Measurements from ENCODE around the gene SSC5D.
"Not testable (repeated sequence)": the region's sequence is repeated elsewhere in the genome, so short reads cannot be mapped to it uniquely, and the experiment has no call there.

Gene SSC5D

DNA sequence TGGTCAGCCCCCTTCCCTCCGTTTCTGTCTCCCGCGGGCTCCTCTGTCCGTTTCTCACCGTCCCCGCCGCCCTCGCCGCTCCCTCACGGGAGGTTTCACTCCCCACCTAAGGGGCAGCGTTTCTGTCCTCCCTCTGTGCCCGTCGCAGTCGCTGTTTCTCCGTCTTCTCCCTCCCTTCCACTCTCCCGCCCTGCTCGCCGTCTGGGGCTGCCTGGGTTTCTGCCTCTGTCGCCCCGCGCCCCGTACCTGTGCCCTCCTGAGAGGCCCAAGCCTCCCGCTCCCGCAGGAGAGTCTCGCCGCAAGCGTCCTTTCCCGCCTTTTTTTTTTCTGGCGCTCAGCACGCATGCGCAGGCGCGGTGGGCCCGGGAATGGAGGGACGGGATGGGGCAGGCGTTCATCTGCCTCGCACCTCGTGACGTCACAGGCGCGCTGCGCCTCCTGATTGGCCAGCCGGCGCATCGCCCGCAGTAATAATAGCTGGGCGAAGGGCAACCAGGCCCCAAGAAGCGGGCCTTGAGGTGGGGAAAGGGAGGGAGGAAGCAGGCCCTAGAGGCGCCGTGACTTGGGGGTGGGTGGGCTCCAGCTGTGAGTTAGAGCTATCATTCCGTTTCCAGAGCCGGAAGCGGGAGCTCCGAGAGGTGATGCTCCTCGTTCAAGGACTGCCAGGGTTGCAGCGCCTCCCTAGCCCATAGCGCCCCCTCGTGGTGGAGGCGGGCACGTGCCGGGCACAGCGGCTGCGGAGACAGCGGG lies 15.4 kb downstream of the SSC5D start:
- DNase-seq (ENCODE audit: low read depth) = peak; percentile 83

DNA sequence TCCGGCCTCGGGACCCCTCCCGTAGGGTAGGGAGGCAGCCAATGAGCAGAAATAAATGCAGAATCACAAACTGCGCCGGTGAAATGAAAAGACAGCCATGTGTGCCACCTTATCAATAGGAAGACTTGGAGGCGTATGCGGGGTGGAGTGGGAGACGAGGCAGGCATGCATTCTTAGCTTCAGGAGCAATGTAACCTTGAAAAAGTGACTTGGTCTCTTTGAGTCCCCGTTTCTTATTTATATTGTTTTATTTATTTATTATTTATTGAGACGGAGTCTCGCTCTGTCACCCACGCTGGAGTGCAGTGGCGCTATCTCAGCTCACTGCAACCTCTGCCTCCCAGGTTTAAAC lies 16.0 kb downstream of the SSC5D start:
- no peak for DNase-seq (ENCODE audit: low read depth)

DNA sequence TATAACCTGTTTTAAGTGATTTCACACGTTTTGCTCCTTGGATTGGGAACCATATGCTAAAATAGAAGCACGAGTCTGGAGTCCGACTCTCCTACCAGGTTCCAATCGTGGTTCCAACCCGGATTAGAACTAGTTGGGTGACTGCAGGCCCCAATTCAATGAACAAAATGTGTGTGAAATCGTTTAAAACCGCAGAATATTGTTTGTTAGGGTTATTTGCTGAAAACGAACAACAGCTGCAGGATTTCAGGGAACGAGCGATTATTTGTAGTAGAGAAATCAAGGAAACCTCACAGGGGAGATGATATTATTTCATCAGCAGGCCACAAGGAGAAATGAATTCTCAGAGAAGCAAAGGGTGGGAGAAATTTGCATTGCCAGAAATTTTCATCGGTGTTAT lies 16.7 kb downstream of the SSC5D start:
- DNase-seq (ENCODE audit: low read depth) = no peak

DNA sequence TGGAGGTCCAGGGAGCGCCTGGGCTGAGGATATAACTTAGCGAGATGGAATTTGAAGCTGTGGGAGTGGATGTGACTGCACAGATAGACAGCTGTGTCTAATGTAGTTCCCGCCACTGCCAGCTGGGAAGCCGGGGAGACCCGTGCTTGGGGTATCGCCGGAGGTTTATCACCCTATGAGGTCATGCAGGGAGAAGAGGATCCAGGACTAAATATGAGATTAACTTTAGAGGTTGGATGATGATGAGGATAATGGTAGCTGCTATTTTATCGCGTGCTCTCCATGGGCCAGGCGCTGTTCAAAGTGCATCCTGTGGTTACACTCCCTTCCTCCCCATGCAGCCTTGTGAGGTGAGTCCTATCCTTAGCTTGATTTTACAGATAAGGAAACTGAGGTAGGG lies 19.9 kb downstream of the SSC5D start:
- DNase-seq (ENCODE audit: low read depth) = no peak

DNA sequence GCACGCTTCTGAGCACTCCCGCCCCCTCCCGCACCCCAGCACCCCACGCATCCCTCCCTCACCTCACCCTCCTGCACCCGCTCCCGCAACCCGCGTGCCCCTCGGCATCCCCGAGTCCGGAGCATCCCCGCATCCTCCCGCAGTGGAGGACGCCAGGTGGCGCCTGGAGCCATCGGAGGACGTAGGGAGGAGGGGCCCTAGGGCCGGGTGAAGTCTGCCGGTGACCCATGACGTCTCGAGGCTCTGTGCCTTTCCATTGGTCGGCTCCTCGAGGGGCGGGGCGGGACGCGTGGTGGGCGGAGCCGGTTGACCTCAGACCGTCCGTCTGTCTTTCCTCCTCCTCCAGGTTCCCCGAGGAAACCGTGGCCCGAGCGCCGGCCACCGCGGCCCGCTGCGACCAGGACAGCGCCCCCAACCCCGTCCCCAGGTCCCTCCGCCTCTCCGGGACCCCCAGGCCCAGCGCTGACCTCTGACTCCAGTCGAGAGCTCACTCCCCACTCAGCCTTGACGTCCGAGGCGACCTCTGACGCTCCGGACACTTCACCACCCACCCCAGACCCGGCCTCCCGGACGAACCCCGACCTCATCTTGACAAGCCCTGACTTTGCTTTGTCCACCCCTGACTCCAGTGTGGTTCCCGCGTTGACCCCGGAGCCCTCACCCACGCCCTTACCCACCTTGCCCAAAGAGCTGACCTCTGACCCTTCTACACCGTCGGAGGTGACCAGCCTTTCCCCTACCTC lies 28.8 kb downstream of the SSC5D start:
- peak; percentile 90 for DNase-seq (ENCODE audit: low read depth)

DNA sequence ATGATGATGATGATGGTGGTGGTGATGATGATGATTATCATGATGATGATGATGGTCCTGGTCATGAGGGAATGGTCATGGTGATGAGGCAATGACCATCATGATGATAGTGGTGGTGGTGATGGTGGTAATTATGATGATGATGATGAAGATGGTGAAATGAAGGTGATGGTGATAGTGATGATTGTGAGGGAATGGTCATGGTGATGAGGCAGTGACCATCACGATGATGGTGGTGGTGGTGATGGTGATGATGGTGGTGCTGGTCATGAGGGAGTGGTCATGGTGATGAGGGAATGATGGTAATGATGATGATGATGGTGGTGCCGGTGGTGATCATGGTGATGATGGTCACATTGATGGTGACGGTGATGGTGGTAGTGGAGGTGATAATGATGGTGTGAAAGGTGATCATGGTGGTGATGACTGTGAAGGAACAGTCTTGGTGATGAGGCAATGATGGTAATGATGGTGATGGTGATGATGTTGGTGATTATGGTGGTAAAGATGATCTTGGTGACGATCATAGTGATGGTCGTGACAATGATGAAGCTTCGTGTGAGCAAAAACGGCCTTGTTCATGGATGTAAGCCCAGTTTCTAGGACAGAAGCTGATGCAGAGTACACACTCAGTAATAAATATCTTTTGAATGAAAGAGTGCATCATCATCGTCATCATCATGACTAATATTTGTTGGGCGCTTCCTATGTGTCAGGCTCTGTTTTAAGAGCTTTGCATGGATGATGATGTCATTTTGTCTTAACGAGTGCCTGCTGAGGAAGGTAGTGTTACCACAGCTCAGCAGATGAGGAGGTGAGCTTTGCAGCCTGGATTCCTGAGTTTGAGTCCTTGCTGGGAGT lies 31.4 kb downstream of the SSC5D start:
- peak; percentile 76 for DNase-seq (ENCODE audit: low read depth)

DNA sequence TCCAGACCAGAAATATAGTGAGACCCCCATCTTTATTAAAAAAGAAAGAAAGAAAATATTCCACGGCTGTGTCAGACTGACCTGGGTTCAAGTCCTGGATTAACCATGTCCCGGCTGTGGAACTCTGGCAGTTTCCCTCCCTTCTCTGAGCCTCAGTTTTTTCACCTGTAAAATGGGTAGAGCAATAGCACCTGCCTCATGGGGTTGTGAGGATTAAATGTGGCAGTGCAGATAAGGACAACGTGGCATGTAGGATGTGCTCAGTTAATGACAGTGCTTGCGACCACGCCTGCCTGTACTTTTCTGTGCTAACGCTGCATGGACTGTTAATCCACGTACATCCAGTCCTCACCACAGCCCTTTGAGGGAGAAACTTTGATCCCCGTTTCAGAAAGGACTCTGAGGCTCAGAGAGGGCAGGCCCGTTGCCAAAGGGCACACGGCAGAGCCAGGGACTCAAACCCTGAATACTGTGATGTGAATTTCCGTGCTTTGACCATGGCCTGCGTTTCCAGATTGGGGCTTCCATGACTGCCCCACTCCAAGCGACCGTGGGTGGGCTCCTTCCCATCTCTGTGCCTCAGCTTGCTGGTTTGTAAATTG lies 32.6 kb downstream of the SSC5D start:
- DNase-seq (ENCODE audit: low read depth) = no peak

DNA sequence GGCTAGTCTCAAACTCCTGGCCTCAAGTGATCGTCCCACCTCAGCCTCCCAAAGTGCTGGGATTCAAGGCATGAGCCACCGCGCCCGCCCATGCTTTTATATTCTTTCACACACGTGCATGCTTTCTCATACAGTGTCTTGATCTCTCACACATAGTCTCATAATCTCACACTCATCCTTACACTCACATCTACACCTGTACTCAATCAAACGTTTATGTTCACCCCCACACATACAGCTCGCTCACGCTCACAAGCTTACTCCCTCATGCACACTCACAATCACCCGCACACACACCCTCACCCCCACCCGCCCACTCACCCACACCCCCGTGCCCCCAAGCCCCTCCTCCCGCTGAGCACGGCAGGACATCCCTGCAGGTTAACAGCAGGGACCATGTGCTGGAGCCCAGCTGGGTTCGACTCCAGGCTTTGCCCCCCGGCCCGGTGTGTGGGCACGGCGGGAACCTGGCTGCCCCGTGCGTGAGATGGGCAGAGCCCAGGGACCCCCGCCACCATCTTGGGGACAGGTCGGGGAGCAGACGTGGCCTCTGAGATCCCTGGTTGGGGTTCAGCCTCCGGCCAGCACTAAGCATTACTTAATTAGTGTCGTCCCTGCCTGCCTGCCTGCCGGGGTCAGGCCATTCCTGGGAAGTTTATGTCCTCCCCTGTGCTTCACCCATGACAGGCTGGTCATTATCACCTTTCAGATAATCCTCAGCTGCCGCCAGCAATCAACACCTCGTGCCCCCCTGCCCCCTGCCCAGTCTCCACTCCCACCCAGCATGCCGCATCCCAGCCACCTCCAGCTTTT lies 37.3 kb downstream of the SSC5D start:
- DNase-seq (ENCODE audit: low read depth) = no peak

DNA sequence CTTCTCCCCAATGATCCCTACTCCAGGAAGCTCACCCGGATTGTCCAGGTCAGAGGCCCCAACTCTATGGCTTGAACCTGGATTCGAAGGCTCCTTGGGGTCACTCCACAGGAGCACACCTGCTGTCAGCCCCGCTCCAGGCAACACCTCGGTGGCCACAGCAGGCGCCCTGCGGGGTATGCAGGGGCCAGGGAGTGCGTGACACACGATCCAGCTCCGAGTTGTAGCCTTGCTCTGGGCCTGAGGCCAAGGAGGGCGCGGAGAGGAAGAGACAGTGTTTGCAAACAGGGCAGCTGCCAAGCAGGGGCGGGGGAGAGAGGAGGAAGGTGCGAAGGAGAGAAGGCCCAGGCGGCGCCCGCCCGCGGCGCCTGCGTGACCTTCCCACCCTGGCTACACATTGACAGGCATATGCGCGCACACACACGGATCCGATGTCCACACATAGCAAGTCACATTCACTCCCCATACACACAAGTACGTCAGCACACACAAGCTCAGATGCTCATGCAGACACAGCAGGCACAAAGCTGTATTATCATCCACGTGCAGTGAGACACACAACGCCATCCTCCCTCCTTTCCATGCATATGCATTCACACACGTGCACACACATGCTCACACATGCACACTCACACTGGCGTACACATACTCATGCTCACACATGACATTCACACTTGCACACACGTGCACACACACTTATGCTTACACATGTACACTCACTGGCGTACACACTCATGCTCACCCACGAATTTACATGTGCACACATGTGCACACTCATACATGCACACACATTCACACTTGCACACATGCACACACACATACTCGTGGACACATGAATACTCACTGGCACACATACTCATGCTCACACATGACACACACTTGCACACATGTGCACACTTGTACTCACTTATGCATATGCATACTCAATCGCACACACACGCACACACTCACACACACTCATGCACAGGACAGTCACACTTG lies 38.3 kb downstream of the SSC5D start:
- DNase-seq (ENCODE audit: low read depth) = peak; percentile 71

DNA sequence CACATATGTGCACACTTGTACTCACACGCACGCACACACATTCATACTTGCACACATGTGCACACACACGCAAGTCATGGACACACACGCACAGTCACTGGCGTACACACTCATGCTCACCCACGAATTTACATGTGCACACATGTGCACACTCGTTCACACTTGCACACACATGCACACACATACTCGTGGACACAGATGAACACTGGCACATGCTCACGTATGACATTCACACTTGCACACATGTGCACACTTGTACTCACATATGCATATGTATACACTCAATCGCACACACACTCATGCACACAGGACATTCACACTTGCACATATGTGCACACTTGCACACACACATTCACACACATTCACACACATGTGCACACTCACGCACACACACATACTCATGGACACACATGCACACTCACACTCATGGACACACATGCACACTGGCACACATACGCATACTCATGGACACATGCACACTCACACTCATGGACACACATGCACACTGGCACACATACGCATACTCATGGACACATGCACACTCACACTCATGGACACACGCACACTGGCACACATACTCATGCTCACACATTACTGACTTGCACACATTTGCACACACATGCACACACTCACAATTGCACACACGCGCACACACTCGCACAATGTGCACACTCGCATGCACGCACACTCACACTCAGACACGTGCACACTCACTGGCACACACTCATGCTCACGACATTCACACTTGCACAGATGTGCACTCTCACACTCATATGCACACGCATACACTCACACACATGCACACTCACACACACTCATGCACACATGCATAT lies 39.2 kb downstream of the SSC5D start:
- DNase-seq (ENCODE audit: low read depth) = no peak

DNA sequence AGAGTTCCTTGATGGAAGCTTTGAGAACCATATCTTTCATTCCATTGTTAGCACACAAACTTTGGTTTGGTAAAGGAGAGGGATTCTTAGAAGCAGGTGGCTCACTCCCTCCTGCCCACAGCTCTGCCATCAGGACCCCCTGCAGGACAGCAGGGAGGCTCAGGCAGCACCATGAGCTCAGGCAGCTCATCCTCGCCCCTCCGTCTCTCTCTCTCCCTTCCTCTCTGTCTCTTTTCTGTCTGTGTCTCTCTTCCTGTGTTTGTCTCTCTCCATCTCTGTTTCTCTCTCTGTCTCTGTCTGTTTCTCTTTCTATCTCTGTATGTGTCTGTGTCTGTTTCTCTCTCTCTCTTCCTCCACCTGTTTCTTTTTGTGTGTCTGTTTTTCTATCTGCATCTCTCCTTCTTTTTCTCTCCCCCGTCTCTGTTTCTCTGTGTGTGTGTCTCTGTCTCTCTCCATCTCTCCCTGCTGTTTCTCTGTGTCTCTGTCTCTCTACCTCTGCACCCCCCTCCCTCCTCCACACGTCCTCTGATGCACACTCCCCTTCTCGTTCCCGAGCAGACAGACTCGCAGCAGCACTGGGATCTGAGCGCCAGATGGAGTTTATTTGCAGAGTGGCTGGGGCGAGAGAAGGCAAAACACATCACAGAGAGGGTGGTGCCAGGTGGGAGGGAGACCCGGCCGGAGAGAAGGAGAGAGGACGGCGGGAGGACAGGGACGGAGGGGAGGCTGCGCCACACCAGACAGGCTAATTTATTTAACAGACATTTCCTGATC lies 40.0 kb downstream of the SSC5D start:
- DNase-seq (ENCODE audit: low read depth) = no peak

DNA sequence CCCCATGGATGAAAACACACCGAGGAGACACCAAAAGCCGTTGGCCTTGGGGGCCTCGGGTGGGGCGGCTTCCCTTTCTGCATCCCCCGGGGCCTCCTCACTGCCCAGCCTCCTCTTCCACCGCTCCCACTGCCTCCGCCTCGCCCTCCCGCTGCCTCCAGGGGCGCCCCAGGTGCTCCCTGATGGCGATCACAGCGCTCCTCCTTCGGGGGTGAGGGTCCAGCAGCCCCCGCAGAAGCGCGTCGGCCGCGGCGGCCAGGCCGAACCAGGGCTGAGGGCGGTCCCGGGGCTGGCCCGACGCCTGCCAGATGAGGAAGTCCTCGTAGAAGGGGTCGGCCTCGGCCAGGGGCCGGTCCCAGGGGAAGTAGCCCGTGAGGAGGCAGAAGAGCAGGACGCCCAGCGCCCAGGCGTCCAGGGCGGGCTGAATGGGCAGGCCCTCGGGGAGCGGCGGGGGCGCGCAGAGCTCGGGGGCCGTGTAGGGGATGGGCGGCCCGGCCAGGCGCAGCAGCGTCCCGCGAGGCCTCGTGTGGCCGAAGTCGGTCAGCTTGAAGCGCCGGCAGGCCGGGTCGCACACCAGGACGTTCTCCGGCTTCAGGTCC lies 41.5 kb downstream of the SSC5D start:
- no peak for DNase-seq (ENCODE audit: low read depth)

DNA sequence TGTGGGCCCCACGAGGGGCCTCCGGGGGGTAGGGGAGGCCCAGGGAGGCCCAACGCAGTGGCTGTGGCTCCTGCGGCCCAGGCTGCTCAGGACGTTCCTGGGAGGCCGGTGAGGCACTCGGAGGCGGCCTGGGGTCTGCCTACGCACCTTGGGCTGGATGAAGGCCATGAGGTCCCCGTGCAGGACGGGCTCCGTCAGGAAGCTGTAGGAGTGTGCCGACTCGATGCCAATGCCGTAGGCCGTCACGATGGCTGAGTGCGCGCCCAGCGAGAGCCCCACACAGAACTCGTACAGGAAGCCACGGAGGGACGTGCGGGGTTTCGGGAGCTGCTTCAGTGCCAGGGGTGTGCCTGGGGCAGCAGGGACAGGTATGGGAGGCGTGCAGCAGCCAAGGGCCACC lies 42.8 kb downstream of the SSC5D start:
- no peak for DNase-seq (ENCODE audit: low read depth)

DNA sequence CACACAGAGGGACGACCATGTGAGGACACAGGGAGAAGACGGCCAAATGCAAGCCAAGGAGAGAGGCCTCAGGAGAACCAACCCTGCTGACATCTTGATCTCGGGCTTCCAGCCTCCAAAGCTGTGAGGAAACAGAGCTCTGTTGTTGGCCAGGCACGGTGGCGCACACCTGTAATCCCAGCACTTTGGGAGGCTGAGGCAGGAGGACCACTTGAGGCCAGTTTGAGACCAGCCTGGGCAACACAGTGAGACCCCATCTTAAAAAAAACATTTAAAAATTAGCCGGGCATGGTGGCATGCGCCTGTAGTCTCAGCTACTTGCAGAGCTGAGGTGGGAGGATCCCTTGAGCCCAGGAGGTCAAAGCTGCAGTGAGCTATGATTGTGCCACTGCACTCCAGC lies 46.0 kb downstream of the SSC5D start:
- not testable (repeated sequence) for DNase-seq (ENCODE audit: low read depth)

DNA sequence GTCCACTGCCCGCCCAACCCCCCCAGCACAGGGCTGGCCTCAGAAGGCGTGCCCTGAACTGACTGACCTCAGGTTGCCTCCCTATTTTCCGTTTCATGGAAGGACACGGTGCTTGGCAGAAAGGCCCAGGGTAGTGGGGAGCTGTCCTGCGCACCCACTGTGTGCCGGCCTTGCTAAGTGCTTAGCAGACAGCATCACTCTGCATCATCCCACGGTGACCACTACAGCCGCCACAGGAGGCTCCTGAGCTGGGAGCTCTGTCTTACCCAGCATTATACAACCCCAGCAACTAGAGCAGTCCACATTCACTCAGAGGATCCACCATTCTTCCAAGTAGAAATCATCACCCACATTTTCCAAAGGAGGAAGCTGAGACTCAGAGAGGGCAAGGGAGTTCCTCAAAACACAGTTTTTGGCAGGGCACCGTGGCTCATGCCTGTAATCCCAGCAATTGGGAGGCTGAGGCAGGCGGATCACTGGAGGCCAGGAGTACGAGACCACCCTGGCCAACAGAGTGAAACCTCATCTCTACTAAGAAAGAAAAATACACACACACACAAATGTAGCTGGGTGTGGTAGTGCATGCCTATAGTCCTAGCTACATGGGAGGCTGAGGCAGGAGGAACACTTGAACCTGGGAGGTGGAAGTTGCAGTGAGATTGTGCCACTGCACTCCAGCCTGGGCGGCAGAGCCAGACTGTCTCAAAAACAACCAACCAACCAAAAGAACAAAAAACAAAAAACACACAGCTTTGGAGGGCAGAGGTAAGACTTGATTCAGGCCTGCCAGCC lies 47.1 kb downstream of the SSC5D start:
- DNase-seq (ENCODE audit: low read depth) = no peak

DNA sequence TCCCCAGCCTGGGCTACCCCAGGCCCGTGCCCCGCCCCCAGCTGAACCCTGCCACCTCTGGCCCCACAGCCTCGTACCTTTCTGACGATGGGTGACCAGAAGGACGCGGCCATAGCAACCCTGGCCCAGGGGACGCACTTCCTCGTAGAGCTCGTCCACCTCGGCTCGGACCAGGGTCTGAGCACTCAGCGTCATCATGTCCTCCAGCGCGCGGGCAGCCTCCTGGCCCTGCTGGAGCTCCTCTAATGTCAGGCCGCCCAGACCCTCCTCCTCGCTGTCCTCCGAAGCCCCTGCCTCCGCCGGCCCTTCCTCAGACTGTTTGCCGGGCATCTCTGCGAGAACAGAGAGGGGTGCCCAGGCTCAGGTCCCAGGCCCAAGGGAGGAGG lies 47.7 kb downstream of the SSC5D start:
- DNase-seq (ENCODE audit: low read depth) = no peak

DNA sequence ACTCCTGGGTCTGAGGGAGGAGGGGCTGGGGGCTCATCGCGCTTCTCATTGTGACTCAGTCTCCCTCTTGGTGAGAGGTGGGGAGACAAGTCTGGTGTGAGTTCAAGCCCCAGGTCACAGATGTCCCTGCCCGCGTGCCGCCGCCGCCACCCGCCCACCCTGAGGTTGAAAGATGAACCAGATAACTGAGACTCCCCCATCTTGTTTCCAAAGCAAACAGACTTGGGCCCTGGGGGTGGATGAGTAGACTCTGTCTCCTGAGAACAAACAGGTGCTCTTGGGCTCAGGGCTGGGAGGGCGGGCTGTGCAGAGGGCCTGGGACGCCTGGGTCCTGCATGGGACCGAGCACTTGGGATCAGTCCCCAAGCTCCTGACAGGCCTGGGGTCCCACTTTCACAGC lies 48.1 kb downstream of the SSC5D start:
- no peak for DNase-seq (ENCODE audit: low read depth)

Data from fibroblast of gingiva (primary cell).